Measurements from ENCODE around the gene NUBPL. TPM values are rescaled to one million over a fixed set of nuclear protein-coding genes. Genes with fewer than 3 reads are reported as not detected.
"Not testable (repeated sequence)": the region's sequence is repeated elsewhere in the genome, so short reads cannot be mapped to it uniquely, and the experiment has no call there.

The NUBPL gene
- polyA plus RNA-seq, 3 donors: 17.2 to 18.1 (median 17.6) TPM

DNA sequence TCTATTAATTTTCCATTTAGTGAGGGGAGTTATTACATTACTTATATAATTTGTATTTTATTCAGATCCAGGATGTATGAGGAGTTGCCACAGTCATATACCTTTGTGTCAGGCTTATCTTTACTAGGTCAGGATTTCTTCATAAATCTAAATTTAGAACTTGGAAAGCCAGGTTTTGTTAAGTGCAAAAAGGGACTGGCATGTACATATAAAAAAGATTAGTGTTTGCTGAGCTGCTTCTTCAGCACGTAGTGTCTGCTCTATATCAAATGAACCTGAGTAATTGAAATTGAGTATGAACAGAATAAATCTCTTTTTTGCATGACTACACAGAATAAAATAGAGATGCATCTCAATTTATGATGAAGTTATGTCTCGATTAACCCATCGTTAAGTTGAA is 157.4 kb downstream of the NUBPL start:
- DNase-seq (ENCODE audit: low read depth in 3 of 3, low spot score in 2 of 3): no peak

DNA sequence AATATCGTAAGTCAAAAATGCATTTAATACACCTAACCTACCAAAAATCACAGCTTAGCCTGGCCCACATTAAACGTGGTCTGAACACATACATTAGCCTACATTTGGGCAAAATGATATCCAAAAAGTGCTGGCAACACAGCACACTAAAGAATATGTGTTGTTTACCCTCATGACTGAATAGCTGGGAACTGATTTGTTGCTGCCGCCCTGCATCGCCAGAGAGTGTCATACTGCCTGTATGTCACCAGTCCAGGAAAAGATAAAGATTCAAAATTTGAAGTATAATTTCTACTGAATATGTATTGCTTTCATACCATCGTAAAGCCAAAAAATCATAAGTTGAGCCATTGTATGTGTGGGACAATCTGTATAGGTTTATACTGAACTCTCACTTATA is 157.8 kb downstream of the NUBPL start:
- DNase-seq (ENCODE audit: low read depth in 3 of 3, low spot score in 2 of 3): no peak

DNA sequence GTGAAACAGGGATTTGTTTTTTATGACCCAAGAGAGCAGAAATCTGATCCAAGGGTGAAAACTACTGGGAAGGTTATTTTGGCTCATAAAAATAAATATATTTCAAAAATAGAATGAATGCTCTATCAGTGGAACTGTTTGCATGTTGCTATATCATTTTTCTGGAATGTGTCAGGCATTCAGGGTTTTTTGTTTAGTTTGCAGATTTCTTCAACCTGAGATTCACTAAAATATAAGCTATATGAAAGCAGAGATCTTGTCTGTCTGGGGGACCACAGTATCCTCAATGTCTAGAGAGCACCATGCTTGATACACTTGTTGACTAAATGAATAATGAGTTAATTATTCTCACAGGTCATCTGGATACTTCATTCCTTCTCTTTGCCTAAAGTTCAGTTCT is 165.1 kb downstream of the NUBPL start:
- no peak for DNase-seq (ENCODE audit: low read depth in 3 of 3, low spot score in 2 of 3)

DNA sequence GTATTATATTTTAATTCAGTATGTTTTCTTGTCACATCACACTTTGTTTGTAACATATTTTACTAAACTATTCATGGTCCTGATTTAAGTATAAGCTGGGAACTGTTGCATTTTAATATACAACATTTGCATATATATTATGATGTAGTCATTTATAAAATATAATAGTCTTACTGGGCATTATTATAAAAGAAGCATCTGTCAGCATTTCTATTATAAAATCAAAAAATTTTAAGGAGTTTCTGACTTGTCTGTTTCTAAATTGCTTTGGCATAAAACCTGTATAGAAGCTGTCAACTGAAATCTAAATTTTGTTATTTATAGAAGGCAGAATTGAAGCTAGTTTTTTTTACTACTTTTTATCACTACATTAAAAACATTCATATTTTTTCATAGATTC is 166.6 kb downstream of the NUBPL start:
- no peak for DNase-seq (ENCODE audit: low read depth in 3 of 3, low spot score in 2 of 3)

DNA sequence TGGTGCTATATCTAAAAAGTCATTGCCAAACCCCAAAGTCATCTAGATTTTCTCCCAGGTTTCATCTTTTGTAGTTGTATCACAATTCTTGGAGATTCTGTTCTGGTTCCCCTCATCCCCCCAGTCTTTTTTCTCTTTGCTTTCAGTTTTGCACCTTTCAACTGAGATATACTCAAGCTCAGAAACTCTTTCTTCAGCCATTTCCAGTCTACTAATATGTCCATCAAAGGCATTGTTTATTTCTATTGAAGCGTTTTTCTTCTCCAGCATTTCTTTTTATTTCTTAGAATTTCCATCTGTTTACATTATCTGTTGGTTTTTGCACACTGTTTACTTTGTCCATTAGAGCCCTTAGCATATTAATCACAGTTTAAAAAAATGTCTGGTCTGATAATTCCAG is 179.5 kb downstream of the NUBPL start:
- no peak for DNase-seq (ENCODE audit: low read depth in 3 of 3, low spot score in 2 of 3)

DNA sequence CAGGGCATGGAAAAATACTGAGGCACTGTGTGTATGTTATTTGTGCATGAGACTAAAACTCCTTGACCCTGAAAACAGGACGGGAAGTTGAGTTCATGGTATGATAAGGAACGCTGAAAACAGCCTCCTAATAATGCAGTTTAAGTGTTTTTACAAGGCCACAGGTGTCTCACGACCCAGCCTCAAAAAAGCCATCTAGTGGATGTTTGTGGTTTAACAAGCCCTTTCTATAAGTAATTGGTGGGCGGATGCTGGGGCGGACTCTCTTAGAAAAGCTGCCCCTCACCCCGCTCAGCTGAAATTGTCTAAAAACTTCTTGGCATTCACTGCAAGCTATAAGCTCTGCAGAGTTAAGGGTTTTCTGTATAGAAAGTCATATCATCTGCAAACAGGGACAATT is 184.5 kb downstream of the NUBPL start:
- DNase-seq (ENCODE audit: low read depth in 3 of 3, low spot score in 2 of 3): no peak

DNA sequence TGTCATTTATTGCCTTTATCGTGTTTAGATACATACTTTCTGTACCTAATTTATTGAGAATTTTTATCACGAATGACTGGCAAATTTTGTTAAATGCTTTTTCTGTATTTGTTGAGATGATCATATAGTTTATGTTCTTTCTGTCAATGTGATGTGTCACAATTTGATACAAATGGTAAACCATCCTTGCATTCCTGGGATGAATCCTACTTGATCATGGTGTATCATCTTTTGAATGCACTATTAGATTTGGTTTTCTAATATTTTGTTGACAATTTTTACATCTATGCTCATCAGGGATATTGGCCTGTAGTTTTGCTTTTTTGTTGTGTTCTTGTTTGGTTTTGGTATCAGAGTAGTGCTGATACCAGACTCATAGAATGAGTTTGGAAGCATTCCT is 185.1 kb downstream of the NUBPL start:
- no peak for DNase-seq (ENCODE audit: low read depth in 3 of 3, low spot score in 2 of 3)

DNA sequence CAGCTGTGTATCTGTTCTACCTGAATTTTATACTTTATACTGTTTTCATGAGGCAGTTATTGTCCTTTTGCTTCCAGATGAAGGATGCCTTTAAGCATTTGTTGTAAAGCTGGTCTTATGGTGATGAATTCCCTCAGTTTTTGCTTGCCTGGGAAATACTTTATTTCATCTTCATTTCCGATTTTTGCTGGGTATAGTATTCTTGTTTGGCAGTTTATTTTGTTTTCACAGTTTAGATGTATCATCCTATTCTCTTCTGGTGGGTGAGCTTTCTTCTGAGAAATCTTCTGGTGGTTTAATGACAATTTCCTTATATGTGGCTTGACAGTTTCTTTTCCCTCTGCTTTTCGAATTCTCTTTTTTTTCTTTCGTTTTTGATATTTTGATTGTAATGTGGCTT is 188.1 kb downstream of the NUBPL start:
- DNase-seq (ENCODE audit: low read depth in 3 of 3, low spot score in 2 of 3): no peak

DNA sequence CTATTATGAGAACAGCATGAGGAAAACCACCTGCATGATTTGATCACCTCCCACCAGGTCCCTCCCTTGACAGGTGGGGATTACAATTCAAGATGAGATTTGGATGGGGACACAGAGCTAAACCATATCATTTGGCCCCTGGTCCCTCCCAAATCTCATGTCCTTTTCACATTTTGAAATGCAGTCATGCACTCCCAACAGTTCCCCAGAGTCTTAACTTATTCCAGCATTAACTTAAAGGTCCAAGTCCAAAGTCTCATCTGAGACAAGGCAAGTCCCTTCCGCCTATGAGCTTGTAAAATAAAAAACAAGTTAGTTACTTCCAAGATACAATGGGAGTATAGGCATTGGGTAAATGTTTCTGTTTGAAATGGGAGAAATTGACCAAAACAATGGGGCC is 189.8 kb downstream of the NUBPL start:
- DNase-seq (ENCODE audit: low read depth in 3 of 3, low spot score in 2 of 3): not testable (repeated sequence)

DNA sequence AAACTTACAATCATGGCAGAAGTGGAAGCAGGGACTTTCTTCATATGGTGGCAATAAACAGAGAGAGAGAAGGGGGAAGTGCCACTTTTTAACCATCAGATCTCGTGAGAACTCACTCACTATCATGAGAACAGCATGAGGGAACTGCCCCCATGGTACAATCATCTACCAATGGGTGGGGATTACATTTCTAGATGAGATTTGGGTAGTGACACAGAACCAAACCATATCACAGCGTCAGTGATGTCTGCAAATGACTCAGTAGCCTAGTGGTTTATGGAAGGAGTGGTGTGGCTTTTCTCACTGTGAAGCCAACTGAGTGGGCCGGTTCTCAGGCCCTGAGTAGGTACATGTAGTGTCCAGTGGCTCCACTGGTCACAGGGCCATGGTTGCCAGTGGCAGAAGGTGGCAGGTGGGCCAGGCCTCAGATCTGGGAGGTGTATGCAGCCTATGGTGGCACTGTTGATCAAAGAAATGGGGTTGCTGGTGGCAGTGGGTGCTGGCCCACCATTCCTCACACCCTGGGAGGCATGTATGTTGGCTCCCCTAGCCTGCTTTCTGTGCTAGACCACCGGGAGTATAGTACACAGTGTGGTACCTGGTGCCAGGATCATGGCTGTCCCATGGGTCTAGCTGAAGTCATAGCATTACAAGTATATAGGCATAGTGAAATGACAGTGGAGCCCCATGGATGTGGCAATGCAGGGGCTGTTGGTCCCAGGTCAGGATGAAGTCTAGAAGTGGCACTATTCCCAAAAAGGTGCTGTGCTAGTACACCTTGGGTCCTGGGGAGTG is 191.9 kb downstream of the NUBPL start:
- no peak for DNase-seq (ENCODE audit: low read depth in 3 of 3, low spot score in 2 of 3)

DNA sequence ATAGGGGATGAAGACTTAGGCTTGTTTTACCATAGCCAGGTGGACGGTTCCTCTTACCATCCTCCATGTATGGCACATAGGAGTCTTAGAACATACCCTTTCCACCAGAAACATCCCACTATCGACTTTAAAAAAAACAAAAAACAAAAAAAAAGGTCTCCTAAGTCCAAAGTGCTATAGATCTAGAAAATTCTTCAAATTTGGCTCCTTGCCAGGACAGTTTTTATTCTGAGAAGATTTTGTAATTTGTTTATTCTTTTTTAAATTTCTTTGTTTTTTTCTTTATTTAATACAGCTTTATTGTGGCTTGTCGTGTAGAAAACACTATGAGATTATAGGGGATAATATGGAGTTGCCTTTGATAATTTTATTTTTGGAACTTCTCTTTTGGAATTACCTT is 197.7 kb downstream of the NUBPL start:
- DNase-seq (ENCODE audit: low read depth in 3 of 3, low spot score in 2 of 3): no peak

DNA sequence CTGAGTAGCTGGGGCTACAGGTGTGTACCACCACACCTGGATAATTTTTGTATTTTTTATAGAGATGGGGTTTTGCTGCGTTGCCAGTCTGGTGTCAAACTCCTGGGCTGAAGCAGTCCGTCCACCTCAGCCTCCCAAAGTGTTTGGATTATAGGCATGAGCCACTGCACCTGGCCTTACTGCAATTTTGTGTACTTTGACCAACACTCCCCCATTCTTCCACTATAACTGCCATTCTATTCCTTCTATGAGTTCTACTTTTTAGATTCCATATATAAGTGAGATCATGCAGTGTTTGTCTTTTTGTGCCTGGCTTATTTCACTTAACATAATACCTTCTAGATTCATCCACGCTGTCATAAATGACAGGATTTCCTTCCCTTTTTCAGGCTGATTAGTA is 199.1 kb downstream of the NUBPL start:
- DNase-seq (ENCODE audit: low read depth in 3 of 3, low spot score in 2 of 3): no peak

DNA sequence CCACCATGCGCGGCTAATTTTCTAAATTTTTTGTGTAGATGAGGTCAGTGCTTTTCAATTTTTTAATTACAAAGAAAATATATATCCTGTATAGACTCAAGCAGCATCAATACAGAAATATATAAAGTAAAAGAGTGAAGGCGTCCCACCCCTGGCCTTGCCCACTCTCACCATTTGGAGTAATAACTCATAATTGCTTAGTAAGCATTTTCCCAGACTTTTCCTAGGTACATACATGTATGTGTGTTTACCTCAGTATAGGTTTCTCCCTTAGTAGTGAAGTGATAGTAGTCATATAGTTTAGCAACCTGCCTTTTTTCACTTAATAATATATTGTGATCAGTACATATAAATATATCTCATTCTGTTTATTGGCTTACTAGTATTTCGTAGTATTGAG is 200.1 kb downstream of the NUBPL start:
- no peak for DNase-seq (ENCODE audit: low read depth in 3 of 3, low spot score in 2 of 3)

DNA sequence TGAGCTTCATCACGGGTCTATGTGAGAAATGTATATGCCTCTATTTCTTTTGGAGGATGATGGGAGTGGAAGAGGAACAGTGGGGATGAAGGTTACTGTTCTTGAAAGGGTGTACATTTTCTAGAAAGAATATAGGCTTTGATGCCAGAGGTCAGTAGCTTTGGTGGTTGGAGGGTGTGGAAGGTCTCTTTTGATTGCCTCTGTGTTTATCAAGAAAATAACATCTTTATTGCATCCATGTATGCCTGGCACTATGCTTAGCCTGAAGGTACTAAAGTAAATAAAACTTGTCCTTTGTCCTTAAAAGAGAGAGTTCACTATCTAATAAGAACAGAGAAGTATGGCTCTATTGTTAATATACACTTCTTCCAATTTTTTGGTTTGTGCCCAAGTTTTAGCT is 201.8 kb downstream of the NUBPL start:
- no peak for DNase-seq (ENCODE audit: low read depth in 3 of 3, low spot score in 2 of 3)

DNA sequence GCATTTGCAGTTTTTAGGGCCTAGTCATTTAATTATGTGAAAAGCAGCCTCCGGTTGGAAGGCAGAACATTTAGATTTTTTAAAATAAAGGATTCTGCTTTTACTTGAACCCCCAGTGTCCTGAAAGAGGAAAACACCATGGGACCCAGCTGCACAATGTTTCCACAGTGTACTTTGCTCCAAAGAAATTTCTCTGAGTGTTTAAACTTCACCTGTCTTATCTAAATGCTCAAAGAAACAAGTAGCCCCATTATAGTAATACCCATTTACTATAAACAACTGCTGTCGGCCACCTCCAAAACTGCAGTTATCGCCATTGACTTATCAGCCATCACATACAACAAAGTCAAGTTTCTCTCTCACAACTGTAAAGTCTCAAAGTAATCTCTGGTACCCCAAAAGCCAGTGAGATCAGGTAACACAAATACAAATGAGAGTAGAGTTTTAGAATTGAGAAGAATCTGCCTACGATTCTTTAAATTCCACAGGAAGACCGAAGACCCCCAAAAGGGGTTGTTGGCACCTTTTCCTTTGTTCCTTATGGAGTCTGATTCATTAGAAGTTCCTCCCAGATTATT is 205.2 kb downstream of the NUBPL start:
- DNase-seq (ENCODE audit: low read depth in 3 of 3, low spot score in 2 of 3): no peak

DNA sequence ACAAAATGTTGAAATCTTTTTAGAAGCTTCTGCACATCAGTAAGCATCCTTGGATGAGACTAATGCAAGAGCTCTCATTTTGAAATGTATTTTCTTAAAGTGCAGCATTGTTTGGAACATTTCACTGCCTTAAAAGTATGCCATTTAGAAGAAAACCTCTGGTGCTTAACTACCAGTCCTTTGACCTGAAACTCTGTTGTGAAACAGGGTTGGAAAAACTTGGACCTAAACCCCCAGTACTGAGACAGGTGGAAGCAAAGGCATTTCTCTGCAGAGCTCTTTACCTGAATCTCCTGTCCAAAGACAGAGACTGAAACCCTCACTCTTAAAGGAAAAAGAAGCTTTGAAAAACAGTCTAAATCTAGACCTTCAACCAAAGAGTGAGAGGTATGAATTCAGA is 207.2 kb downstream of the NUBPL start:
- DNase-seq (ENCODE audit: low read depth in 3 of 3, low spot score in 2 of 3): no peak

DNA sequence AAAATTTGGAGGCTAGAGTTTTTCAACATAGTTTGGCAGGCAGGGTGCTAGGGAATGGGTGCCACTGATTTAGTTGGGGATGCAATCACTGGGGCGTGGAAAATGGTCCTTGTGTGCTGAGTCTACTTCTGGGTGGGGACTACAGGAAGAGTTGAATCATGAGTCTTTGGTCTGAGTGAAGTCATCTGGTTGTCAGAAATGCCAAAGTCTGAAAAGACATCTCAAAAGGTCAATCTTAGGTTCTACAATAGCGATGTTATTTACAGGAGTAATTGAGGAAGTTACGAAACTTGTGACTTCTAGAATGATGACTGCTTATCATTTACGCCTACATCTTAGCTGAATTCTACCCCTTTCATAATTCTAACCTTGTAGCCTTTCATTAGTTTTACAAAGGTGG is 209.1 kb downstream of the NUBPL start:
- DNase-seq (ENCODE audit: low read depth in 3 of 3, low spot score in 2 of 3): no peak

DNA sequence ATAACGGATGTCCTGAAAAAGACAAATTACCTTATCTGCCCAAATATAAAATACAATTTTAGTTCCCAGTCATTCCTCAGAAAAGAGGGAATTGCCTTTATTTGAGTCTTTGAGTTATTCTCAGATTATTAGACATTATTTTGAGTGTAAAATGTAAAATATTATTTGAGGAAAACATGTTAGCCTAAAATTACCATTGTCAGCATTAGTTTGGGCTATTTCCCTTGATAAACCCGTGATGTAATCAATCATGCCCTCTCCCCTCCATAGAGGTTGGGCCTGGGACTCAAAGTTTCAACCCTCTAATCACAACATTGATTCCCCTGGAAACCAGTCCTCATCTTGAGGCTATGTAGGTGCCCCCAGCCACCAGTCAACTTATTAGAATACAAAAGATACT is 213.4 kb downstream of the NUBPL start:
- no peak for DNase-seq (ENCODE audit: low read depth in 3 of 3, low spot score in 2 of 3)

DNA sequence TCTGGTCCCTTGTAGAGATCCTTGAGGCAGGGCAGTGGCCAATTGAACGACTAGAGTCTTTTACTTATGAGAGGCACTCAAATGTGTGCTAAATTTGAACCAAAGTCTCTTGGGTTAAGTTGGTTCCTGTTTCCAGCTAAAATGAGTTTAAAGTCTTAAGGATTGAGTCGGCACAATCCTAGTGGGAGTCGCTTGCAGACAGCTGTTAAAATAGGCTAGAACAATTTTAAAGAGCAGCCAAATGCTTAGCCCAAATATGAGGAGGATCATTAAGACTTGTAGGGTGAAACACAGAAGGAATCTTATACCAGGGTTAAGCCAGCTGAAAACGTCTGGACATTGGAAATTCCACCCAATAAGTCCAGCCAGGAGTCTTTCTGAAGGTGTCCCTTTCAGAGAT is 216.1 kb downstream of the NUBPL start:
- DNase-seq (ENCODE audit: low read depth in 3 of 3, low spot score in 2 of 3): no peak

DNA sequence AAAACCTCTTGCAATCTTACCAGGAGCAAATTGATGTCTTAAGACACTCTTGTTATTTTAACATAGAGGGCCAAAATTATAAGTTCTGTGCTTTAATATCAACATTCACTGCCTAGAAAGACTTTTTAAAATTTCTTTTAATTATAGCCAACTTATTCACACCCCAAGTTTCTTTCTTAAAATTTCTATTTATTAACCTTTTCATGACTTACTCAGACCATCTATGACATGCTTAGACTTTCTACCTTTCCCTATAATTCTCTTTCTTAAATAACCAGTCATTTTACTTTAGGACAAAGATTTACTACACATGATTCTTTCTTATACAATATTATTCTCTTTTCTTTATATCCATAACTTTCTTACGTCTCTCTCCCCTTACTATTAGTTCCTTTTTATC is 220.4 kb downstream of the NUBPL start:
- no peak for DNase-seq (ENCODE audit: low read depth in 3 of 3, low spot score in 2 of 3)

DNA sequence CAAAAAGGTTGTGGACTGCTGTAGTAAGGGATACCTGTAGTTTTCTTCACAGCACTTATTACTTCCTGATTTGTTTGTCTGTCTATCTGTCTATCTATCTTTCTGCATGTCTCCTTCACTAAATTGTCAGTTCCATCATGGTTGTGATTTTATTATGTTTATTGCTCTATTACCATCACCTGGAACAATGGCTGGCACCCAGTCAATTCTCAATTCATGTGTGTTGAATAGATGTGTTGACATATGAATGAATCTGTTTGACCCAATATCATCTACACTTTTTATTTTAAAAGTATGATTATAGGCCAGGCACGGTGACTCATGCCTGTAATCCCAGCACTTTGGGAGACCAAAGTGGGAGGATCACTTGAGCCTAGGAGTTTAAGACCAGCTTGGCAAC is 224.4 kb downstream of the NUBPL start:
- no peak for DNase-seq (ENCODE audit: low read depth in 3 of 3, low spot score in 2 of 3)

DNA sequence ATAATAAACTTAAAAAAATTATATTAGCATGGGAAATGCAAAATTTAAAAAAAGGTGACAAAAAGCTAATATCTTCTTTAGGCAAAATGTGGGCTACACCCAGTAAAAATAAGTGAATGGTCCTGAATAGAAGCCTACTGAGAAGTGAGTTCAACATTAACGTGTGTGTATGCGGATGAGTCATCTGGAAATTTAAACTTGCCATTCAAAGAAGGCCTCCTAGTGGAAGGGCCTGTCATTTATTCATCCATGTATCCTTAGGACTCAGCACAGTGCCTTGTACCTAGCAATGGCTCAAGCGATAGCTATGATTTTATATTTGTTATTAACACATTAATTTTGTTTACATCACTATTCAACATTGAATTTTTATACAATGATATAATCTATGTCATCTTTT is 226.2 kb downstream of the NUBPL start:
- DNase-seq (ENCODE audit: low read depth in 3 of 3, low spot score in 2 of 3): no peak

DNA sequence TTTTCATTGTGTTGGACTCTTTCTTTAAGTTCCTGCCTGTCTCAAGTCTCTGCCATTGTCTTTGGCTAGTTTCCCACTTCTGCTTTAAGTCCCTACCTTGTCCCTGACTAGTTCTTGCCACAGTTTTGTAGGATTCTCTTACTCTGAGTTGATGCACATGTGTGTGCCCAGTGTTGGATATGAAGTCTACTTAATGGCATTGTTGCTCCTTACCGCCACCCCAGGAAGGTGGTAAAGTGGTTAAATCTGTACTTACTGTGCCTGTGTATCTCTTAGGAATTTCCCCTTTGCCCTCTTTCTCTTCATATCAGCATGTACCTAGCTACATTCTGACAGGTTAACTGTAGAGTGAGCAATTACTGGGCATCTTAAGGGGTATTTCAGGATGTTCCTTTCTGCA is 227.1 kb downstream of the NUBPL start:
- no peak for DNase-seq (ENCODE audit: low read depth in 3 of 3, low spot score in 2 of 3)
